Adrenal gland (tissue), 12 donors: ENCODE measurements around the gene NFATC4. TPM values are rescaled to one million over a fixed set of nuclear protein-coding genes. Genes with fewer than 3 reads are reported as not detected.
A peak's percentile ranks its signal among the peaks of the same experiment; 100 is the strongest.

Experiments used
- DNase-seq, 7 donors: peaks; one replicate each; pipeline ENCODE4 v3.0.0-alpha.2; 2019 to 2020
- H3K27ac ChIP-seq, 5 donors: fragments of 200-600 bp; sonication (generic) in 4 of 5; 1 replicate in 3 of 5; 2 replicates in 2 of 5; pipeline versions ENCODE4 v1.5.1 to v1.8.0; 2016 to 2020; ENCODE audit warnings: mild to moderate bottlenecking in 1 of 5
- H3K27me3 ChIP-seq: fragments of 200-600 bp; 2 replicates; pipeline ENCODE4 v1.8.0; 2021
- H3K36me3 ChIP-seq, 2 donors: fragments of 200-600 bp; replicated peaks in 1 of 2; 1 replicate in 1 of 2; 2 replicates in 1 of 2; pipeline versions ENCODE4 v1.5.1 to v1.8.0; 2018 to 2022
- H3K4me1 ChIP-seq, 2 donors: fragments of 200-600 bp; replicated peaks in 1 of 2; 1 replicate in 1 of 2; 2 replicates in 1 of 2; pipeline versions ENCODE4 v1.5.1 to v1.8.0; 2018 to 2021
- H3K4me3 ChIP-seq, 4 donors: fragments of 200-600 bp; sonication (generic) in 3 of 4; one replicate each; pipeline ENCODE4 v1.5.1; 2016 to 2018
- H3K9me3 ChIP-seq, 3 donors: fragments of 200-600 bp; sonication (generic) in 1 of 3; replicated peaks in 1 of 3; 1 replicate in 2 of 3; 2 replicates in 1 of 3; pipeline versions ENCODE4 v1.5.1 to v1.8.0; 2016 to 2021
- POLR2A ChIP-seq, 2 donors: fragments of 450-650 bp; IDR thresholded peaks; one replicate each; pipeline ENCODE4 v1.6.1; 2017; ENCODE audit warnings: antibody characterized with exemption in 2 of 2, mild to moderate bottlenecking in 2 of 2, moderate library complexity in 1 of 2
- WGBS, 4 donors: extraction: QIAGEN DNeasy Blood & Tissue Kit in 2 of 4; methylation state at CpG; one replicate each; pipeline versions ENCODE4 v1.1.5 to v1.1.7; 2013 to 2017; 5-methylcytosine and 5-hydroxymethylcytosine counted together
- intact Hi-C, 2 donors: fragments of 100-400 bp; cut with DNase I; formaldehyde crosslinking; loops; one replicate each; pipeline versions ENCODE4 v1.14.1 to v1.15.0; 2022 to 2023
- polyA plus RNA-seq, 3 donors: library from polyadenylated mRNA; stranded (reverse); fragments of 200-250 nt in 2 of 3; fragments of 350-450 nt in 1 of 3; fragmentation: Illumina TruSeq in 1 of 3; extraction: RNeasy Lipid Tissue Mini Kit (QIAGEN cat#74804) in 1 of 3; gene quantifications; one replicate each; pipeline ENCODE4 v1.2.3, GENCODE V29; 2013 to 2014
- total RNA-seq, 9 donors: library from RNA; depleted of rRNA in 4 of 9; stranded (reverse); fragments of >200 nt in 4 of 9; fragments of 120-200 nt in 1 of 9; fragmentation: NEBNext Ultra II Directional in 1 of 9; extraction: Animal tissue kit (Norgen Biotek cat#: 25700) in 1 of 9; gene quantifications; one replicate each; pipeline versions ENCODE4 v1.1.0 to v1.2.4, GENCODE V29; 2013 to 2023
- TF ChIP-seq, protein P1 (sequence below), 6 experiments: fragments of 450-650 bp in 4 of 6; fragments of 200-600 bp in 2 of 6; sonication (generic) in 1 of 6; IDR thresholded peaks; 1 replicate in 5 of 6; 2 replicates in 1 of 6; pipeline versions ENCODE4 v1.5.1 to v1.8.0; 2016 to 2021; ENCODE audit warnings: antibody characterized with exemption in 6 of 6, mild to moderate bottlenecking in 2 of 6, moderate library complexity in 1 of 6
- donor health status: healthy with polysubstance abuse.
- donor health status: Bipolar disorder and iron deficiency.
- donor health status: DM: yes; HTN: yes; CAD: no.
- donor health status: DM: no; HTN: no; CAD: no.
- donor health status: DM: no; HTN: no; CAD: no.
- donor health status: DM: yes; HTN: yes; CAD: no.

Gene NFATC4
- total and polyA plus RNA-seq, 12 donors = 11.8 to 505 (median 59.8) TPM

GRCh38 chr14:24366721-24367513 lies 1.1 kb upstream of the NFATC4 start:
- intact Hi-C loops = loop anchor here (5.0 kb wide), 2 partner anchors 50 to 65 kb away; no protein-coding TSS in a partner anchor
- Histone ChIP-seq H3K27ac (peak overlapping the region; percentile 84 to 97 (median 88)), H3K27me3 (no peaks in the 10 kb centered on the region), H3K4me3 (peak overlapping the region in 2 of 4 donors; percentile 56 to 83), H3K9me3 (no peaks in the 10 kb centered on the region), H3K4me1 (peaks cover 11 to 27% of the 10 kb centered on the region in 2 donors), H3K36me3 (no peaks in the 10 kb centered on the region)
- WGBS, 4 donors = 0 to 3% (median 1%) methylated on average over 23 to 40 of the region's 40 CpGs
- TF ChIP-seq POLR2A (IDR thresholded peaks at IDR 0.05) = peak in 1 of 2 donors; percentile 73
- TF ChIP-seq, protein P1, sequence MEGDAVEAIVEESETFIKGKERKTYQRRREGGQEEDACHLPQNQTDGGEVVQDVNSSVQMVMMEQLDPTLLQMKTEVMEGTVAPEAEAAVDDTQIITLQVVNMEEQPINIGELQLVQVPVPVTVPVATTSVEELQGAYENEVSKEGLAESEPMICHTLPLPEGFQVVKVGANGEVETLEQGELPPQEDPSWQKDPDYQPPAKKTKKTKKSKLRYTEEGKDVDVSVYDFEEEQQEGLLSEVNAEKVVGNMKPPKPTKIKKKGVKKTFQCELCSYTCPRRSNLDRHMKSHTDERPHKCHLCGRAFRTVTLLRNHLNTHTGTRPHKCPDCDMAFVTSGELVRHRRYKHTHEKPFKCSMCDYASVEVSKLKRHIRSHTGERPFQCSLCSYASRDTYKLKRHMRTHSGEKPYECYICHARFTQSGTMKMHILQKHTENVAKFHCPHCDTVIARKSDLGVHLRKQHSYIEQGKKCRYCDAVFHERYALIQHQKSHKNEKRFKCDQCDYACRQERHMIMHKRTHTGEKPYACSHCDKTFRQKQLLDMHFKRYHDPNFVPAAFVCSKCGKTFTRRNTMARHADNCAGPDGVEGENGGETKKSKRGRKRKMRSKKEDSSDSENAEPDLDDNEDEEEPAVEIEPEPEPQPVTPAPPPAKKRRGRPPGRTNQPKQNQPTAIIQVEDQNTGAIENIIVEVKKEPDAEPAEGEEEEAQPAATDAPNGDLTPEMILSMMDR (IDR thresholded peaks at IDR 0.05) = peak in 1 of 6 experiments; percentile 3
- DNase-seq = peak; percentile 89 to 92 (median 91)

- 0 to 2% (median 1%) methylated on average over 7 to 15 of the region's 15 CpGs for WGBS, 4 donors
- no peaks in the 10 kb centered on the region for H3K9me3 ChIP-seq
- peak in 2 of 7 donors; percentile 22 to 45 for DNase-seq
- H3K27ac ChIP-seq = peak overlapping the region; percentile 53 to 97 (median 84)
- peak overlapping the region in 3 of 4 donors; percentile 11 to 83 (median 59) for H3K4me3 ChIP-seq
- H3K4me1 ChIP-seq = peaks cover 11 to 27% of the 10 kb centered on the region in 2 donors
- H3K27me3 ChIP-seq = no peaks in the 10 kb centered on the region
- intact Hi-C loops = loop anchor here (5.0 kb wide), 2 partner anchors 49 to 64 kb away; no protein-coding TSS in a partner anchor
- TF ChIP-seq POLR2A (IDR thresholded peaks at IDR 0.05) = no peak
- TF ChIP-seq, protein P1 (IDR thresholded peaks at IDR 0.05) = no peak
- H3K36me3 ChIP-seq = no peaks in the 10 kb centered on the region
Measured at GRCh38 chr14:24368212-24368561, 203 bp downstream of the NFATC4 start.

DNA sequence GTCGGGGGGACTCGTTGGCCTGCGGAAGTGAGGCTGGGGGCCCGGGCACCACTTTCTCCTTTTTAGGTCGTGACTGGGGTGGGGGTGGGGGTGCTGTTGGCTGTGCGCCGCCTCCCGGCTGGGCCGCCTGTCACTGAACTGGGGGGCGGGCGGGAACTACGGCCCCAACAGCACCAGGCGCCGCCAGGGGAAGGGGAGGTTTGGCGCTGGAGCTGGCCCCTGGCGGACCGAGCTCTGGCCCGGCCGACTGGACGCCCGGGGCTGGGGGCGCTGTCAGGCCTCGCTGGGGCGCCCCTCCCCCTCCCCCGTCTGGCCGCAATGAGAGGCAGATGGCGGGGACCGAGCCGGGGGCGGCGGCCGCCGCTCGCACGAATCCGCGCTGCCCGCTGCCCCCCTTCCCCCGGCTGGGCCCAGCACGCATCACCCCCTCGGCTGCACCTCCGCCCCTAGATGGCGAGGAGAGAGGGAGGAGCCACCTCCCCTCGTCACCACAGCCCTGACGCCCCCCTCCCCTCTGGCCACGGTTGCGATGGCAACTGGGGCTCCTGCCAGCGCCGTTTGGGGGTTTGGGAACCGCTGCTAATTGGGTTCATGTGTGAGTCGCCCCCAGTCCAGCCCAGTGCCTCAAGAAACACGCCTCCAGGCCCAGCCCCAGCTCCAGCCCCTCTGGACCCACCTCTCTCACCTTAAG lies 723 bp downstream of the NFATC4 start:
- DNase-seq = peak; percentile 55 to 75 (median 57)
- intact Hi-C loops = loop anchor here (5.0 kb wide), 2 partner anchors 49 to 64 kb away; no protein-coding TSS in a partner anchor
- Histone ChIP-seq H3K4me3 (peak overlapping the region in 2 of 4 donors; percentile 59 to 83), H3K4me1 (peaks cover 11 to 27% of the 10 kb centered on the region in 2 donors), H3K27ac (peak overlapping the region; percentile 53 to 97 (median 84)), H3K27me3 (no peaks in the 10 kb centered on the region), H3K9me3 (no peaks in the 10 kb centered on the region), H3K36me3 (no peaks in the 10 kb centered on the region)
- 2 to 40% (median 5%) methylated on average over 1 to 46 of the region's 52 CpGs; no CpG with 5 or more reads in 1 of the 4 donors for WGBS, 4 donors
- TF ChIP-seq, protein P1 (IDR thresholded peaks at IDR 0.05) = peak in 1 of 6 experiments; percentile 7
- TF ChIP-seq POLR2A (IDR thresholded peaks at IDR 0.05) = peak in 1 of 2 donors; percentile 20

DNA sequence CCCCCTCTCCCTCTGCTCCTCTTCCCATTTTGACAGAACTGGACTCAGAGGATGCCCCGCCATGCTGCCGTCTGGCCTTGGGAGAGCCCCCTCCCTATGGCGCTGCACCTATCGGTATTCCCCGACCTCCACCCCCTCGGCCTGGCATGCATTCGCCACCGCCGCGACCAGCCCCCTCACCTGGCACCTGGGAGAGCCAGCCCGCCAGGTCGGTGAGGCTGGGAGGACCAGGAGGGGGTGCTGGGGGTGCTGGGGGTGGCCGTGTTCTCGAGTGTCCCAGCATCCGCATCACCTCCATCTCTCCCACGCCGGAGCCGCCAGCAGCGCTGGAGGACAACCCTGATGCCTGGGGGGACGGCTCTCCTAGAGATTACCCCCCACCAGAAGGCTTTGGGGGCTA lies 1.5 kb downstream of the NFATC4 start:
- peaks cover 11 to 27% of the 10 kb centered on the region in 2 donors for H3K4me1 ChIP-seq
- DNase-seq = no peak
- intact Hi-C loops = loop anchor here (5.0 kb wide), 2 partner anchors 48 to 63 kb away; no protein-coding TSS in a partner anchor
- WGBS, 4 donors = 81 to 92% (median 86%) methylated on average over 16 to 20 of the region's 20 CpGs
- no peaks in the 10 kb centered on the region for H3K36me3 ChIP-seq
- H3K9me3 ChIP-seq = no peaks in the 10 kb centered on the region
- no peak for TF ChIP-seq POLR2A (IDR thresholded peaks at IDR 0.05)
- TF ChIP-seq, protein P1 (IDR thresholded peaks at IDR 0.05) = no peak
- H3K27ac ChIP-seq = peak overlapping the region in 4 of 5 donors; percentile 61 to 97 (median 86)
- H3K27me3 ChIP-seq = no peaks in the 10 kb centered on the region
- H3K4me3 ChIP-seq = peak overlapping the region in 1 of 4 donors; percentile 83
